HepG2 (cell line): ENCODE data around the gene C1D. TPM values are rescaled to one million over a fixed set of nuclear protein-coding genes. Genes with fewer than 3 reads are reported as not detected.

Experiments
- ATAC-seq: fragments of 200-7000 bp; cut with Tn5 transposase; 3 replicates; pipeline ENCODE4 v1.9.1; 2020; ENCODE audit warnings: mild to moderate bottlenecking, moderate library complexity
- BruUV-seq: library from RNA; stranded (reverse); fragments of 400-500 nt; replicated peaks from 2 replicates; lab custom pipeline; 2021; lab: Mats Ljungman, UMichigan
- CTCF ChIA-PET: fragments of 300-600 bp; formaldehyde crosslinking; extraction: SDS; loops from one replicate; lab custom pipeline; 2021; ENCODE audit warnings: low total read pairs, inconsistent platforms, low intra/inter-chr PET ratio; lab: Yijun Ruan, JAX
- POLR2A ChIA-PET: fragments of 350-600 bp; sonication (Branson Sonifier 250); formaldehyde crosslinking; loops from one replicate; lab custom pipeline; 2020; ENCODE audit warnings: antibody characterized with exemption, inconsistent platforms; lab: Yijun Ruan, JAX
- DNase-seq: peaks from one replicate; pipeline ENCODE4 v3.0.0-alpha.2; 2015; ENCODE audit warnings: low spot score
- FAIRE-seq: peaks from 3 replicates; lab custom pipeline; 2011; peaks lifted over from hg19 to GRCh38; lab: Jason Lieb, UNC
- H2AFZ ChIP-seq: one replicate; pipeline ENCODE4 v1.6.1; 2011; ENCODE audit warnings: low read length, inconsistent platforms
- H3K27ac ChIP-seq: fragments of 300-600 bp; 3 replicates; pipeline ENCODE4 v1.8.0; 2011; ENCODE audit warnings: mixed run types, mild to moderate bottlenecking, mixed read lengths, low read length, inconsistent platforms; ENCODE audit not compliant: insufficient read depth; ENCODE audit errors: extremely low read length
- H3K27me3 ChIP-seq, 2 experiments: fragments of 200-600 bp in 1 of 2; 2 replicates in 1 of 2; 3 replicates in 1 of 2; pipeline versions ENCODE4 v1.6.0 to v1.8.0; 2011; ENCODE audit warnings: low read length in 2 of 2, mild to moderate bottlenecking in 2 of 2, moderate library complexity in 2 of 2, inconsistent platforms in 1 of 2; ENCODE audit not compliant: insufficient read depth in 2 of 2, control insufficient read depth in 1 of 2
- H3K36me3 ChIP-seq, 2 experiments: fragments of 200-600 bp in 1 of 2; replicated peaks in 1 of 2; 2 replicates in 1 of 2; 3 replicates in 1 of 2; pipeline versions ENCODE4 v1.5.1 to v1.8.0; 2011; ENCODE audit warnings: low read length in 2 of 2, inconsistent platforms in 1 of 2; ENCODE audit not compliant: insufficient read depth in 2 of 2, control insufficient read depth in 1 of 2
- H3K4me1 ChIP-seq: 2 replicates; pipeline ENCODE4 v1.5.1; 2012; ENCODE audit warnings: low read length, inconsistent platforms; ENCODE audit not compliant: insufficient read depth
- H3K4me2 ChIP-seq: 2 replicates; pipeline ENCODE4 v1.6.0; 2011; ENCODE audit warnings: low read depth, low read length, inconsistent platforms
- H3K4me3 ChIP-seq, 3 experiments: fragments of 200-600 bp in 1 of 3; sonication (generic), shearing (Covaris generic) in 1 of 3; replicated peaks in 1 of 3; 2 replicates each; pipeline ENCODE4 v1.5.1; 2011 to 2016; ENCODE audit warnings: low read length in 3 of 3, inconsistent platforms in 2 of 3, low read depth in 2 of 3, mild to moderate bottlenecking in 2 of 3, control low read depth in 1 of 3, mixed read lengths in 1 of 3; ENCODE audit not compliant: insufficient read depth in 1 of 3
- H3K79me2 ChIP-seq: one replicate; pipeline ENCODE4 v1.6.1; 2011; ENCODE audit warnings: low read length, inconsistent platforms; ENCODE audit not compliant: insufficient read depth
- H3K9ac ChIP-seq: 2 replicates; pipeline ENCODE4 v1.6.0; 2011; ENCODE audit warnings: mild to moderate bottlenecking, low read depth, low read length, inconsistent platforms; ENCODE audit not compliant: insufficient read depth
- H3K9me3 ChIP-seq: 2 replicates; pipeline ENCODE4 v1.5.1; 2012; ENCODE audit warnings: mild to moderate bottlenecking, low read length
- H4K20me1 ChIP-seq: 2 replicates; pipeline ENCODE4 v1.6.0; 2011; ENCODE audit warnings: inconsistent platforms, mild to moderate bottlenecking, low read length, moderate library complexity; ENCODE audit not compliant: insufficient read depth
- FLYWCH1 ChIP-seq: sonication (generic); formaldehyde crosslinking; IDR thresholded peaks from 2 replicates; pipeline ENCODE4 v1.8.1; 2023; ENCODE audit warnings: mild to moderate bottlenecking, missing genetic modification reagents
- HOXA3 ChIP-seq: sonication (generic); formaldehyde crosslinking; IDR thresholded peaks from 2 replicates; pipeline ENCODE4 v1.5.0; 2020; ENCODE audit warnings: missing genetic modification reagents
- JUNB ChIP-seq: sonication (generic); formaldehyde crosslinking; IDR thresholded peaks from 2 replicates; pipeline ENCODE4 v1.8.0; 2022; ENCODE audit warnings: missing genetic modification reagents, mild to moderate bottlenecking, borderline replicate concordance
- KLF6 ChIP-seq: IDR thresholded peaks from 2 replicates; pipeline ENCODE4 v1.8.0; 2016; ENCODE audit warnings: missing biosample characterization, missing genetic modification reagents
- NR2F1 ChIP-seq, 2 experiments: fragments of 450-650 bp in 1 of 2; formaldehyde crosslinking in 1 of 2; IDR thresholded peaks; 2 replicates each; pipeline versions ENCODE4 v1.5.0 to v1.6.1; 2016 to 2020; ENCODE audit warnings: mild to moderate bottlenecking in 1 of 2, missing compliant biosample characterization in 1 of 2, missing genetic modification reagents in 1 of 2, moderate library complexity in 1 of 2
- NRL ChIP-seq: sonication (generic); formaldehyde crosslinking; IDR thresholded peaks from 2 replicates; pipeline ENCODE4 v1.5.0; 2020; ENCODE audit warnings: missing genetic modification reagents, mild to moderate bottlenecking, moderate library complexity, borderline replicate concordance
- POLR2AphosphoS2 ChIP-seq: IDR thresholded peaks from 2 replicates; pipeline ENCODE4 v1.6.1; 2011; ENCODE audit warnings: low read depth, low read length, improper control_type of control experiment
- RBAK ChIP-seq: sonication (generic); formaldehyde crosslinking; IDR thresholded peaks from 2 replicates; pipeline ENCODE4 v1.5.1; 2020; ENCODE audit warnings: mild to moderate bottlenecking, missing genetic modification reagents
- RXRA ChIP-seq: sonication (generic); formaldehyde crosslinking; IDR thresholded peaks from 2 replicates; pipeline ENCODE4 v1.5.1; 2020; ENCODE audit warnings: missing genetic modification reagents
- ZNF33B ChIP-seq: sonication (generic); formaldehyde crosslinking; IDR thresholded peaks from 2 replicates; pipeline ENCODE4 v1.5.1; 2020; ENCODE audit warnings: mild to moderate bottlenecking, missing genetic modification reagents
- ZNF577 ChIP-seq: sonication (generic); formaldehyde crosslinking; IDR thresholded peaks from 2 replicates; pipeline ENCODE4 v1.4.0; 2020; ENCODE audit warnings: mild to moderate bottlenecking, low read depth, missing genetic modification reagents, borderline replicate concordance
- ZNF614 ChIP-seq: IDR thresholded peaks from 2 replicates; pipeline ENCODE4 v1.6.1; 2018; ENCODE audit warnings: missing biosample characterization, missing genetic modification reagents, inconsistent platforms, borderline replicate concordance
- ZNF724P ChIP-seq: sonication (generic); formaldehyde crosslinking; IDR thresholded peaks from 2 replicates; pipeline ENCODE4 v1.8.0; 2022; ENCODE audit warnings: missing genetic modification reagents, borderline replicate concordance
- WGBS: methylation state at CpG from one replicate; pipeline ENCODE4 v1.1.6; 2017; ENCODE audit warnings: low lambda C conversion rate; 5-methylcytosine and 5-hydroxymethylcytosine counted together
- in situ Hi-C: cut with HindIII; loops from 2 replicates; pipeline ENCODE4 v1.10.0; 2017; ENCODE audit warnings: low pct_unique_long_range_greater_than_20kb; ENCODE audit not compliant: extremely low pct_ligation_motif_present
- intact Hi-C: fragments of 100-400 bp; cut with micrococcal nuclease; formaldehyde crosslinking; loops from one replicate; pipeline ENCODE4 v1.10.0; 2022; ENCODE audit not compliant: unreplicated experiment
- polyA plus RNA-seq, 8 experiments: library from polyadenylated mRNA; depleted of rRNA in 3 of 8; stranded (reverse) in 7 of 8; unstranded in 1 of 8; fragments of >200 nt; fragmentation: Illumina TruSeq in 4 of 8; extraction: Trizol in 4 of 8; gene quantifications; 2 replicates each; pipeline versions ENCODE4 v1.2.1 to v1.2.3, GENCODE V29; 2011 to 2016; ENCODE audit warnings: low read depth in 4 of 8, missing spikeins in 1 of 8, mixed read lengths in 1 of 8; ENCODE audit not compliant: insufficient read depth in 1 of 8
- total RNA-seq, 5 experiments: library from RNA; depleted of rRNA; stranded (reverse); fragments of >200 nt; fragmentation: Illumina TruSeq; extraction: Trizol; gene quantifications; 2 replicates each; pipeline ENCODE4 v1.2.3, GENCODE V29; 2016; ENCODE audit warnings: low read depth in 1 of 5
- TF ChIP-seq, protein P1 (sequence below): sonication (generic); formaldehyde crosslinking; IDR thresholded peaks from 2 replicates; pipeline ENCODE4 v1.5.0; 2020; ENCODE audit warnings: mild to moderate bottlenecking, low read depth, missing genetic modification reagents, borderline replicate concordance
- TF ChIP-seq, protein P2 (sequence below): sonication (generic); formaldehyde crosslinking; conservative IDR thresholded peaks from 2 replicates; pipeline ENCODE4 v1.8.0; 2022; ENCODE audit warnings: mild to moderate bottlenecking, moderate library complexity, missing genetic modification reagents
- TF ChIP-seq, protein P3 (sequence below): sonication (generic); formaldehyde crosslinking; IDR thresholded peaks from 2 replicates; pipeline ENCODE4 v1.4.0; 2020; ENCODE audit warnings: missing genetic modification reagents
- TF ChIP-seq, protein P4 (sequence below): IDR thresholded peaks from 2 replicates; pipeline ENCODE4 v1.6.1; 2016; ENCODE audit warnings: low read depth, control low read depth

C1D gene
- total and polyA plus RNA-seq, 2 of the 13 experiments (the other 11 are each of a cell fraction or from before 2014, with no cell fraction given) = 38.1 to 43.5 TPM

DNA sequence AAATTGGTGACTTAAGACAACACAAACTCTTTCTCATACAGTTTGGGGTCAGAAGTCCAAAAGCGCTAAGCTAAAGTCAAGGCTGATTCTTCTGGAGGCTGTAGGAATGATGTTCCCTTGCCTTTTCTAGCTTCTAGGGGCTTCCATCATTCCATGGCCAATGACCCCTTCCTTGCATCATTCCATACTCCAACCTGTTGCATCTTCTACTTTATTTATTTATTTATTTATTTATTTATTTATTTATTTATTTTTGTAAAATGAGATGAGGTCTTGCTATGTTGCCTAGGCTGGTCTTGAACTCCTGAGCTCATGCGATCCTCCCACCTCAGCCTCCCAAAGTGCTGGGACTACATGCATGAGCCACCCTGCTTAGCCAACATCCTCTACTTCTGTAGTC, 44.7 kb upstream of the C1D start:
- in situ Hi-C loops (no loop called here), intact Hi-C loops (no loop called here)
- no peak for ATAC-seq
- H3K4me3 ChIP-seq = no peak overlapping the region
- BruUV-seq = no TSS peak
- no peak overlapping the region for H2AFZ ChIP-seq
- no peak for FAIRE-seq
- H3K4me2 ChIP-seq = no peak overlapping the region
- H3K9ac ChIP-seq = no peak overlapping the region
- no peak for DNase-seq
- H3K36me3 ChIP-seq = no peaks in the 10 kb centered on the region
- no peaks in the 10 kb centered on the region for H3K27me3 ChIP-seq
- POLR2A ChIA-PET = no interaction called here
- no peaks in the 10 kb centered on the region for H4K20me1 ChIP-seq
- no peaks in the 10 kb centered on the region for H3K4me1 ChIP-seq
- no peaks in the 10 kb centered on the region for H3K79me2 ChIP-seq
- WGBS = 90% methylated on average over 2 of the region's 2 CpGs
- H3K9me3 ChIP-seq = no peaks in the 10 kb centered on the region
- CTCF ChIA-PET = no interaction called here
- H3K27ac ChIP-seq = no peak overlapping the region
- TF ChIP-seq ZNF33B (CRISPR knock-in tag) = no peak
- TF ChIP-seq JUNB = no peak
- TF ChIP-seq POLR2AphosphoS2 = no peak
- TF ChIP-seq, protein P1, sequence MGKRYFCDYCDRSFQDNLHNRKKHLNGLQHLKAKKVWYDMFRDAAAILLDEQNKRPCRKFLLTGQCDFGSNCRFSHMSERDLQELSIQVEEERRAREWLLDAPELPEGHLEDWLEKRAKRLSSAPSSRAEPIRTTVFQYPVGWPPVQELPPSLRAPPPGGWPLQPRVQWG (CRISPR knock-in tag) = no peak
- TF ChIP-seq, protein P2, sequence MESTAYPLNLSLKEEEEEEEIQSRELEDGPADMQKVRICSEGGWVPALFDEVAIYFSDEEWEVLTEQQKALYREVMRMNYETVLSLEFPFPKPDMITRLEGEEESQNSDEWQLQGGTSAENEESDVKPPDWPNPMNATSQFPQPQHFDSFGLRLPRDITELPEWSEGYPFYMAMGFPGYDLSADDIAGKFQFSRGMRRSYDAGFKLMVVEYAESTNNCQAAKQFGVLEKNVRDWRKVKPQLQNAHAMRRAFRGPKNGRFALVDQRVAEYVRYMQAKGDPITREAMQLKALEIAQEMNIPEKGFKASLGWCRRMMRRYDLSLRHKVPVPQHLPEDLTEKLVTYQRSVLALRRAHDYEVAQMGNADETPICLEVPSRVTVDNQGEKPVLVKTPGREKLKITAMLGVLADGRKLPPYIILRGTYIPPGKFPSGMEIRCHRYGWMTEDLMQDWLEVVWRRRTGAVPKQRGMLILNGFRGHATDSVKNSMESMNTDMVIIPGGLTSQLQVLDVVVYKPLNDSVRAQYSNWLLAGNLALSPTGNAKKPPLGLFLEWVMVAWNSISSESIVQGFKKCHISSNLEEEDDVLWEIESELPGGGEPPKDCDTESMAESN = no peak
- TF ChIP-seq FLYWCH1 (CRISPR knock-in tag) = no peak
- no peak for TF ChIP-seq ZNF577 (CRISPR knock-in tag)
- TF ChIP-seq NR2F1 (CRISPR knock-in tag; IDR thresholded peaks at IDR 0.05) = no peak
- TF ChIP-seq RXRA (CRISPR knock-in tag) = no peak
- TF ChIP-seq ZNF724P = no peak
- no peak for TF ChIP-seq RBAK
- TF ChIP-seq, protein P3, sequence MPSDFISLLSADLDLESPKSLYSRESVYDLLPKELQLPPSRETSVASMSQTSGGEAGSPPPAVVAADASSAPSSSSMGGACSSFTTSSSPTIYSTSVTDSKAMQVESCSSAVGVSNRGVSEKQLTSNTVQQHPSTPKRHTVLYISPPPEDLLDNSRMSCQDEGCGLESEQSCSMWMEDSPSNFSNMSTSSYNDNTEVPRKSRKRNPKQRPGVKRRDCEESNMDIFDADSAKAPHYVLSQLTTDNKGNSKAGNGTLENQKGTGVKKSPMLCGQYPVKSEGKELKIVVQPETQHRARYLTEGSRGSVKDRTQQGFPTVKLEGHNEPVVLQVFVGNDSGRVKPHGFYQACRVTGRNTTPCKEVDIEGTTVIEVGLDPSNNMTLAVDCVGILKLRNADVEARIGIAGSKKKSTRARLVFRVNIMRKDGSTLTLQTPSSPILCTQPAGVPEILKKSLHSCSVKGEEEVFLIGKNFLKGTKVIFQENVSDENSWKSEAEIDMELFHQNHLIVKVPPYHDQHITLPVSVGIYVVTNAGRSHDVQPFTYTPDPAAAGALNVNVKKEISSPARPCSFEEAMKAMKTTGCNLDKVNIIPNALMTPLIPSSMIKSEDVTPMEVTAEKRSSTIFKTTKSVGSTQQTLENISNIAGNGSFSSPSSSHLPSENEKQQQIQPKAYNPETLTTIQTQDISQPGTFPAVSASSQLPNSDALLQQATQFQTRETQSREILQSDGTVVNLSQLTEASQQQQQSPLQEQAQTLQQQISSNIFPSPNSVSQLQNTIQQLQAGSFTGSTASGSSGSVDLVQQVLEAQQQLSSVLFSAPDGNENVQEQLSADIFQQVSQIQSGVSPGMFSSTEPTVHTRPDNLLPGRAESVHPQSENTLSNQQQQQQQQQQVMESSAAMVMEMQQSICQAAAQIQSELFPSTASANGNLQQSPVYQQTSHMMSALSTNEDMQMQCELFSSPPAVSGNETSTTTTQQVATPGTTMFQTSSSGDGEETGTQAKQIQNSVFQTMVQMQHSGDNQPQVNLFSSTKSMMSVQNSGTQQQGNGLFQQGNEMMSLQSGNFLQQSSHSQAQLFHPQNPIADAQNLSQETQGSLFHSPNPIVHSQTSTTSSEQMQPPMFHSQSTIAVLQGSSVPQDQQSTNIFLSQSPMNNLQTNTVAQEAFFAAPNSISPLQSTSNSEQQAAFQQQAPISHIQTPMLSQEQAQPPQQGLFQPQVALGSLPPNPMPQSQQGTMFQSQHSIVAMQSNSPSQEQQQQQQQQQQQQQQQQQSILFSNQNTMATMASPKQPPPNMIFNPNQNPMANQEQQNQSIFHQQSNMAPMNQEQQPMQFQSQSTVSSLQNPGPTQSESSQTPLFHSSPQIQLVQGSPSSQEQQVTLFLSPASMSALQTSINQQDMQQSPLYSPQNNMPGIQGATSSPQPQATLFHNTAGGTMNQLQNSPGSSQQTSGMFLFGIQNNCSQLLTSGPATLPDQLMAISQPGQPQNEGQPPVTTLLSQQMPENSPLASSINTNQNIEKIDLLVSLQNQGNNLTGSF = no peak
- no peak for TF ChIP-seq HOXA3 (CRISPR knock-in tag)
- TF ChIP-seq NRL (CRISPR knock-in tag) = no peak
- TF ChIP-seq ZNF614 = no peak
- TF ChIP-seq KLF6 (CRISPR knock-in tag) = no peak
- TF ChIP-seq, protein P4, sequence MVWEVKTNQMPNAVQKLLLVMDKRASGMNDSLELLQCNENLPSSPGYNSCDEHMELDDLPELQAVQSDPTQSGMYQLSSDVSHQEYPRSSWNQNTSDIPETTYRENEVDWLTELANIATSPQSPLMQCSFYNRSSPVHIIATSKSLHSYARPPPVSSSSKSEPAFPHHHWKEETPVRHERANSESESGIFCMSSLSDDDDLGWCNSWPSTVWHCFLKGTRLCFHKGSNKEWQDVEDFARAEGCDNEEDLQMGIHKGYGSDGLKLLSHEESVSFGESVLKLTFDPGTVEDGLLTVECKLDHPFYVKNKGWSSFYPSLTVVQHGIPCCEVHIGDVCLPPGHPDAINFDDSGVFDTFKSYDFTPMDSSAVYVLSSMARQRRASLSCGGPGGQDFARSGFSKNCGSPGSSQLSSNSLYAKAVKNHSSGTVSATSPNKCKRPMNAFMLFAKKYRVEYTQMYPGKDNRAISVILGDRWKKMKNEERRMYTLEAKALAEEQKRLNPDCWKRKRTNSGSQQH (CRISPR knock-in tag) = no peak
